Colonic mucosa (tissue), 4 donors: ENCODE results near the gene NPEPPS. TPM values are rescaled to one million over a fixed set of nuclear protein-coding genes. Genes with fewer than 3 reads are reported as not detected.

ENCODE experiments used
- DNase-seq: peaks from one replicate; pipeline ENCODE4 v3.0.0-alpha.2; 2020
- H3K27ac ChIP-seq: fragments of 200-600 bp; one replicate; pipeline ENCODE4 v1.8.0; 2021
- H3K27me3 ChIP-seq: fragments of 200-600 bp; one replicate; pipeline ENCODE4 v1.8.0; 2021
- H3K36me3 ChIP-seq: fragments of 200-600 bp; one replicate; pipeline ENCODE4 v1.8.0; 2021
- H3K4me1 ChIP-seq: fragments of 200-600 bp; one replicate; pipeline ENCODE4 v1.8.0; 2021; ENCODE audit warnings: mild to moderate bottlenecking
- H3K4me3 ChIP-seq: fragments of 200-600 bp; one replicate; pipeline ENCODE4 v1.8.0; 2021
- H3K9ac ChIP-seq, 2 donors: one replicate each; pipeline ENCODE4 v1.7.0; 2013; ENCODE audit warnings: control low read depth in 2 of 2, low read depth in 2 of 2, low read length in 2 of 2
- H3K9me3 ChIP-seq: fragments of 200-600 bp; one replicate; pipeline ENCODE4 v1.8.0; 2021
- CTCF ChIP-seq: fragments of 200-600 bp; IDR thresholded peaks from one replicate; pipeline ENCODE4 v1.8.0; 2022; ENCODE audit warnings: antibody characterized with exemption, mild to moderate bottlenecking
- intact Hi-C: fragments of 100-400 bp; cut with DNase I; formaldehyde crosslinking; loops from one replicate; pipeline ENCODE4 v1.14.1; 2022
- total RNA-seq, 2 donors: library from RNA; stranded (reverse); fragmentation: NEBNext Ultra II Directional in 1 of 2; extraction: Animal tissue kit (Norgen Biotek cat#: 25700) in 1 of 2; gene quantifications; one replicate each; pipeline ENCODE4 v1.2.1, GENCODE V29; 2021
- donor health status: healthy.
- donor health status: DM: no; HTN: no; CAD: no.
- donor health status: DM: no; HTN: no; CAD: no.

The NPEPPS gene
- total RNA-seq, 2 donors from 2014 or later = 122 to 177 TPM

- H3K4me1 ChIP-seq = peaks cover 8% of the 10 kb centered on the region
- H3K36me3 ChIP-seq = no peaks in the 10 kb centered on the region
- no peak for DNase-seq
- TF ChIP-seq CTCF = no peak
- H3K9me3 ChIP-seq = no peaks in the 10 kb centered on the region
- no peak overlapping the region for H3K4me3 ChIP-seq
- no peak overlapping the region for H3K27ac ChIP-seq
- H3K9ac ChIP-seq = no peak overlapping the region
- no peaks in the 10 kb centered on the region for H3K27me3 ChIP-seq
- intact Hi-C loops = no loop called here
Measured at GRCh38 chr17:47644324-47644723, 113.4 kb downstream of the NPEPPS start.

DNA sequence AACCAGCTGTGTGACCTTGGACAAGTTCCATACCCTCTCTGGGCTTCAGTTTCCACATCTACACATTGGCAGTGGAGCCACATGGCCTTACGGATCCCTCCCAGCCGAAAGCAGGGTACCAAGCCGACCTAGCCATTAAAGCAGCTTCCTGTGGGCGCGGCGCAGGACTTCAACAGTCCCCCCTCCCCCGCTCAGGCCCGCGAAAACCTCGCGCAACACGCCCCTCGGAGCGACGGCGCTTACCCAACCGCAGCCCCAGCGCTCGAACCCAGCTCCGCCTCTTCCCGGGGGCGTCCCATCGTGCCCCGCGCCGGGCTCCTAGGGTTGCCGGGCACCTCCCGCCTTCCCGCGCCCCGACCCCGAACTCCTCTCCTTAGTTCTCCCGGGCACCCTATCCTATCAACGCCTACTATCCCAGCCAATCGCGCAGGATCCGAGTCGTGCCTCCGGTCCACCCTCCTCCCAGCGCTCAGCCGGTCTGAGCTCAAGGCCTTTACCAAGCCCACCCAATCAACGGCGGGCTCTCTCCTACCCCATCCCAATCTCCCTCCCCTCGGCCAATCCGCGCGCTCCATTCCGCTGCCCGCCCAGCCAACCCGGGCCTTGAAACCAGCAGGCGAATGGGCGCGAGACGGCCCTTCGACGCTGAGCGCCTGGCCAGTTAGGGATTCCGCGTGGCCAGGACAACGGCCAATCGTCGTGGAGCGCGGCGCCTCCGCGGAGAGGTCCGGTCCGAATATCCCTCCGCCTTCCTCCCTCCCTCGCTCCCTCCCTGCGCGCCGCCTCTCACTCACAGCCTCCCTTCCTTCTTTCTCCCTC, 118.5 kb downstream of the NPEPPS start, which contains the start of gene KPNB1:
Gene KPNB1, plus strand, starts transcription at position 767 of the 819 bp plus-strand sequence. CDS start 326 bp downstream, outside the sequence.
- DNase-seq = peak; percentile 99
- Histone ChIP-seq H3K4me3 (peak within 1 kb of the TSS; percentile 71), H3K27me3 (no peaks in the 10 kb centered on the region), H3K9ac (peak within 1 kb of the TSS; percentile 83 to 93), H3K4me1 (peaks cover 15% of the 10 kb centered on the region), H3K9me3 (no peaks in the 10 kb centered on the region), H3K36me3 (peaks cover 4% of the 10 kb centered on the region), H3K27ac (peak within 1 kb of the TSS; percentile 82)
- intact Hi-C loops = no loop called here
- TF ChIP-seq CTCF = no peak

- intact Hi-C loops = no loop called here
- DNase-seq = no peak
- peak overlapping the region; percentile 71 to 83 for H3K9ac ChIP-seq
- no peaks in the 10 kb centered on the region for H3K27me3 ChIP-seq
- TF ChIP-seq CTCF = no peak
- H3K27ac ChIP-seq = peak overlapping the region; percentile 82
- peaks cover 15% of the 10 kb centered on the region for H3K4me1 ChIP-seq
- peak overlapping the region; percentile 71 for H3K4me3 ChIP-seq
- H3K36me3 ChIP-seq = peaks cover 4% of the 10 kb centered on the region
- no peaks in the 10 kb centered on the region for H3K9me3 ChIP-seq
Measured at GRCh38 chr17:47649972-47650524, 119.1 kb downstream of the NPEPPS start.

- Histone ChIP-seq H3K36me3 (peaks cover 4% of the 10 kb centered on the region), H3K27me3 (no peaks in the 10 kb centered on the region), H3K9me3 (no peaks in the 10 kb centered on the region), H3K27ac (peak overlapping the region; percentile 82), H3K4me3 (peak overlapping the region; percentile 71), H3K9ac (peak overlapping the region; percentile 74 to 83), H3K4me1 (peaks cover 15% of the 10 kb centered on the region)
- intact Hi-C loops = no loop called here
- TF ChIP-seq CTCF = no peak
- peak; percentile 95 for DNase-seq
Measured at GRCh38 chr17:47650525-47651522, 119.9 kb downstream of the NPEPPS start.

GRCh38 chr17:47651704-47652103, 120.8 kb downstream of the NPEPPS start:
- intact Hi-C loops = no loop called here
- Histone ChIP-seq H3K36me3 (peaks cover 4% of the 10 kb centered on the region), H3K9me3 (no peaks in the 10 kb centered on the region), H3K4me3 (no peak overlapping the region), H3K27ac (no peak overlapping the region), H3K4me1 (peaks cover 15% of the 10 kb centered on the region), H3K27me3 (no peaks in the 10 kb centered on the region), H3K9ac (no peak overlapping the region)
- DNase-seq = no peak
- no peak for TF ChIP-seq CTCF
